GM19043 (cell line): ENCODE measurements around the gene LHX5.

Source experiments
- ATAC-seq: cut with Tn5 transposase; IDR thresholded peaks from one replicate; pipeline ENCODE4 v1.9.1; 2021; ENCODE audit warnings: low read depth; ENCODE audit not compliant: unreplicated experiment

The LHX5 gene

DNA sequence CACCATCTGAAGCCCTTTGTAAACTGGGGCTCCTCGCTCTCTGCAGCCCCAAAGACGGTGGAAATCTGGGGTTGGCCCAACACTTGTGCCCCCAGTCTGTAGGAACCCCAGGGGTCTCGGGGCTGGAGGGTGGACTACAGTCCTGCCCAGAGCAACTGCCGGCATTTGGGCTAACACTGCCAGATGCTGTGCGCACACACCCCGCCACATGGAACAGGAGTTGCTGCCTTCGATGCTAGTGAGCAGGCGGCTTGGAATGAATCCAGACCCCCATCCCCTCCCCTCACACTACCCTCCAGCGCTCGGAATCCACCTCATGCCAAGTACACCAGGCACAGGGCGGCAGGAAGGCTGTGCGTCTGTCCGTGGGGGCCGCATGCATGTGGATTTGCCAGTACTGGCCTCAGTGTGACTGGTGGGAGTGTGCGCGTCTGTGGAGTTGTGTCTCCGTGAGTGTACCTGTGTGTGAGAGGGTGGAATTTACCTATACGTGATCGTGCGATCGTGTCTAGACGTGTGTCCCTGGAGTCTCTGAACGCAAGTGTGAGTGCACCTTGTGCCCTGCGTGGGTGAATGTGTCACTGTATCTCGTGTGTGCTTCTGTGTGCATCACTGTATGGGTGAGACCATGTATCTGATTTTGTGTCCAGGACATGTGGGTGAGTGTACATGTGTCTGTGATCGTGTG lies 5.1 kb downstream of the LHX5 start:
- no peak for ATAC-seq

GRCh38 chr12:113465808-113466453 lies 5.7 kb downstream of the LHX5 start:
- no peak for ATAC-seq

DNA sequence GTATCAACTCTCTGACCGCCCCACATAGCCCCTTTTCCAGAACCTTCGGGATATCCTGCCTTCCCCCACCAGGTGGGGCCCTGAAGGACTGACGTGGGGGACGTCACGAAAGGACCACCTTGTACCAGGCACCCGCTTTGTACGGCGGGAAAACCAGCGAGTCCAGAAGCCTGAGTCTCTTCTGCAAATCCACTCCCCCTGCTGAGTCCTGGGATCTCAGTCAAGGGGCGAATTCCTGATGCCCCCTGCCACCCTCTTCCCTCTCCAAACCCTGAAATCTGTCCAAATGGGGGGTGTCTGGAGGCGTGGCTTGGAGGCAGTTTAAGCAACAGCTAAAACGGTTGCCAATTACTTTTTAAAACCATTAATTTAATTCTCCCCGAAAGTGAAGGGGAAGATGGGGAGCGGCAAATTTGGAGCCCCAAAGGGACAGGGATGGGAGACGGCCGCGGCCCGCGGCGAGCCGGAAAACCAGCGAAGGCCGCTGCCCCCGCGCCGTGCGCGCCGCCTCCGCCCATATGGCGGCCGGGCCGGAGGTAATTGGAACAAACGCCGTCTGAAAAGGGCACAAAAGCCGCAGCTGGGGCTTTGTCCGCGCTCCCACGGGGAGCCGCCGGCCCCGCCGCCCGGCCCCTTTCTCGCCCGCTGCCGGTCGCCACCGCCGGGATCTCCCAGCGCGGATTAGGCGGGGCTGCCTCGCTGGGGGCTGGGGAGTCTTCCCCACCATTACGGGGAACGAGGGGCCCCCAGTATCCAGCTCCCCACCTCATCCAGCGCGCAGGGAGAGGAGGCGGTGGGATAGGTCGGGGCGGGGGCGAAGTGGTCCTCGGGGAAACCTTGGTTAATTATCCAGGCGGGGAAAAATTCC lies 6.6 kb downstream of the LHX5 start:
- ATAC-seq, result no peak

- ATAC-seq, result no peak
Observed at GRCh38 chr12:113464452-113464775, 7.3 kb downstream of the LHX5 start.

- no peak for ATAC-seq
Observed at GRCh38 chr12:113463746-113464451, 7.8 kb downstream of the LHX5 start.

DNA sequence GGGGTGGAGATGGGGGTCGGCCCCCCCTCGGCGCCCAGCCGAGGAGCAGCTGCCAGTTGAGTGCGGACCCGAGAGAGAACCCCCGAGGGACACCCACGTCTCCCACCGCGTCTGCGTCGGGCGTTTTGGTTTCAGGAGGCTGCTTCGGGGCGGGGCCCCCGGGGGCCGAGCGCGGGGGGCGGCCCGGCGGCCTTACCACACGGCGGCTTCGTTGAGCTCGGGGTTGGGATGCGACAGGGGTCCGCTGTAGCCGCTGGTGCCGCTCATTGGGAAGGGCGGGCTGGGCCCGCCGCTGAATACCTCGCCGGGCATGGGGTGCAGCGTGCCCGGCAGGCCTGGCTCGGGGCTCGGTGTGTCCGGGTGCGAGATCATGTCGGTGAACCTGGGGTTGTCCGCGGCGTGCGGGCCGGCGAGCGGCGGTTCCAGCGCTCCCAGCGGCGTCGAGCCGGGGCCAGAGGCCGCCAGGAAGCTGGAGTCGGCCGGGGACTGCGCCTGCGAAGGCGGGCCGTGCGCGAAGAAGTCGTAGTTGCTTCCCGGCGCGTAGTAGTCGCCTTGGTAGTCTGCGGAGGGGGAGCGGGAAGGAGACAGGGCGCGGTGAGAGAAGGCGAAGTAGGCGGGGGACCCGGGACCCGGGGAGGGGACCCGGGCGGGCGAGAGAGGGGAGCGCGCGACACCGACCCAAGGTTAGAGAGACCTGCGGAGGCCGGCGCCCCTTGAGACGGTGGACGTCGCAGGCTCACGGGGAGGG lies 8.5 kb downstream of the LHX5 start:
- no peak for ATAC-seq

DNA sequence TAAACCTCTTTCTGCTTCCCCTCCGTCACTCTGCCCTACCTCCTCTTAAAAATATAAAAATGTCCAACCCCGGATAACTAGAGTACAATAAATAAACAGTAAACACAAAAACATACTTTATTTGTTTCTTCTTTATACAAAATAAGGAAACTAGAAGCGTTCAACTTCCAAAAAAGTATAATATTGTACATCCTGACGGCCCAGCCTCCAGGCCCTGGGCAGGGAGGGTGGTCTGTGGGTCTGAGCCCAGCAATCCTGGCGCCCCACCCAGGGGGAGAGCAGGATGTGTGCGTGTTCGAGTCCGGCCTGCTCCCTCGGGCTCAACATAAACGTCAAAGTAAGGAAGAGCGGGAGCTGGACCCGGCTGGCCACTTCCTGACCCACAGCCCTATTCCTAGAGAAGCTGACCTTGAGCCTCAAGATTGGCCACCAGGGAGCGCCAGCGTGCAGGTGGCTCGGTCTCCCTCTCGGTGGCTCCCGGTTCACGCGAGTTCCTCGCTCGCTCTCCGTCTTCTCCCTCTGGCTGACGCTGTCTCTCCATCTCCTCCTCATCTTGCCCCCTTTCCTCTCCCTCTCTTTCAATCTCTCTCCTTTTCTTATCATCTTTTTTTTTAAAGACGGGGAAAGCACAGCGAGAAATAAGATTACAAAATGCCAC lies 9.4 kb downstream of the LHX5 start:
- ATAC-seq, result no peak

- ATAC-seq, result no peak
Observed at GRCh38 chr12:113461666-113462065, 10.0 kb downstream of the LHX5 start.

- no peak for ATAC-seq
Observed at GRCh38 chr12:113459981-113460380, 11.7 kb downstream of the LHX5 start.

GRCh38 chr12:113457710-113458109 lies 14.0 kb downstream of the LHX5 start:
- no peak for ATAC-seq

DNA sequence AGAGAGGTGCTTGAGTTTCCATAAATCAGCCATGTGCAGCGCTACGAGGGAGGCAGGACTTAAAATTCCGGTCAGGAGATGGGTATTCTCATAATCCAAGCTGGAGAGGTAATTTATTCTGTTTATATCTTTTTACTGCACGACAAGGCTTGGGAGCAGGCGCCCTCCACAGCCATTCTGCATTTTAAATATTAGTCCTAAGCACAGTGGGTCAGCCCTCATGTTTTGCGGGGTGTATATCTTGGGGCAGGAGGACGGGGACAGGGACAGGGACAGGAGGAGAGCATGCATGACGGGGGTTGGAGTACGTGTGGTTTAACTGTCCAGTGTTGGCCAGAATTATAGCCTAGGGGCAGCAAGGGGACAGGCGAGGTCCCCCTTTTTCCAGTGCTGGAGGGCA lies 14.5 kb downstream of the LHX5 start:
- ATAC-seq, result no peak

- ATAC-seq, result no peak
Observed at GRCh38 chr12:113456761-113457160, 14.9 kb downstream of the LHX5 start.

- no peak for ATAC-seq
Observed at GRCh38 chr12:113456199-113456598, 15.5 kb downstream of the LHX5 start.

DNA sequence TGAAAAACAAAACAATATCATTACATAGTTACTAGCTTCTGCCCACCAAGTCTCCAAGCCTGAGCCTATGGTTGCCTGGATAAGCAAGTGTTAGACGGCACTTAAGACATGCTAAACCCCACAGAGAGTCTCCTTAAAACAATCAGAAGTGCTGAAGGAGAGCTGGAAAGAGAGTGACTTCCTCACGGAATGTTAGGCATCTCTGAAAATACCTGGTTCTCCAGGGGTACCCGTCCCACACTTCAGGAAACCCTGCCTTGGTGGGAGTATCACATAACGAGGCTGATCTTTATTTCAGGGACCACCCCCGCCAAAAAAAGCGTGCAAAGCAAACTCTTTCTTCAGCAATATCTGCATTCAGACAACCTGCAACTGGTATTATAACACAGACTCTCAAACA lies 18.3 kb downstream of the LHX5 start:
- ATAC-seq, result no peak

DNA sequence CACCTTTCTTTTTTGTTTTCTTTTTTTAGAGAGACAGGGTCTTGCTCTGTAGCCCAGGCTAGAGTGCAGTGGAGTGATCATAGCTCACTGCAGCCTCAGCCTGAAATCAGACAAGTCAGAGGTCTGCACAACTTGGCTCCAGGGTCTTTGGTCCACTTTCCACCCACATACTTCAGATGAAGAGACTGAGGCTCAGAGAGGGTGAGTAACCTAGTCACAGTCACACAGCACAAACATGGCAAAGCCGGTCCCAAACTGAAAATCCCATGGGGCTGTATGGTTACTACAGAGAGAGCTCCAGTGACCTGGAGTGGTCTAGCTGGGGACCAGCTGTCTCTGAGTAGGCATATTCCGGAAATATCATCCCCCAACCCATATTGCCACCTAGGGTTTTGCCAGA lies 19.2 kb downstream of the LHX5 start:
- ATAC-seq, result no peak

- no peak for ATAC-seq
Observed at GRCh38 chr12:113449839-113450238, 21.8 kb downstream of the LHX5 start.

GRCh38 chr12:113449299-113449698 lies 22.4 kb downstream of the LHX5 start:
- no peak for ATAC-seq

- ATAC-seq, result no peak
Observed at GRCh38 chr12:113448873-113449272, 22.8 kb downstream of the LHX5 start.

GRCh38 chr12:113445544-113446171 lies 26.0 kb downstream of the LHX5 start:
- ATAC-seq, result no peak
